ACHN (cell line): Measurements from ENCODE around the gene ICAM4.

ENCODE experiments used
- DNase-seq: peaks from one replicate; pipeline ENCODE4 v3.0.0-alpha.2; 2015
- in situ Hi-C: cut with HindIII; loops from 2 replicates; pipeline ENCODE4 v1.10.0; 2017; ENCODE audit warnings: low sequenced_read_pairs, low pct_ligation_motif_present, low pct_unique_long_range_greater_than_20kb

The ICAM4 gene

DNA sequence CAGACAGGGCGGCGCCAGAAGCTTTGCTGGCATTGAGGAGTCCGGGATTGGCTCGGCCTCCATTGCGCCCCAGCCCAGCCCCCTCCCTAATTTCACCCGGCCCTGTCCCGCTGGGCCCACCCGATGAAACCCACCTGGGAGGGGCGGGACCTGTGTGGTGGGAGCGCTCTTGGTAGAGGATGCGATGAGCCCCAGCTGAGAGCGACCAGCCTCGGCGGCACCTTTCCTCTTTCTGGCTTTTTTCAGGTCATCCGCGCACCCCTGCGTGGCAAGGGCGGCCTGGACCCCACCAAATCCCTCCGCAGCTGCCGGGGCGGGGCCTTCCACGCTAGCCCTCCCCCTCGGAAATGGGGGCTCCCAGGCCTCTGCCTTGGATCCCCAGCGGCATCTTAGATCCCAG is 22.7 kb downstream of the ICAM4 start, which contains the start of gene ZGLP1:
ZGLP1 (minus strand) TSS at position 393 of the 400 bp plus-strand sequence.
- in situ Hi-C loops = no loop called here
- DNase-seq = no peak

DNA sequence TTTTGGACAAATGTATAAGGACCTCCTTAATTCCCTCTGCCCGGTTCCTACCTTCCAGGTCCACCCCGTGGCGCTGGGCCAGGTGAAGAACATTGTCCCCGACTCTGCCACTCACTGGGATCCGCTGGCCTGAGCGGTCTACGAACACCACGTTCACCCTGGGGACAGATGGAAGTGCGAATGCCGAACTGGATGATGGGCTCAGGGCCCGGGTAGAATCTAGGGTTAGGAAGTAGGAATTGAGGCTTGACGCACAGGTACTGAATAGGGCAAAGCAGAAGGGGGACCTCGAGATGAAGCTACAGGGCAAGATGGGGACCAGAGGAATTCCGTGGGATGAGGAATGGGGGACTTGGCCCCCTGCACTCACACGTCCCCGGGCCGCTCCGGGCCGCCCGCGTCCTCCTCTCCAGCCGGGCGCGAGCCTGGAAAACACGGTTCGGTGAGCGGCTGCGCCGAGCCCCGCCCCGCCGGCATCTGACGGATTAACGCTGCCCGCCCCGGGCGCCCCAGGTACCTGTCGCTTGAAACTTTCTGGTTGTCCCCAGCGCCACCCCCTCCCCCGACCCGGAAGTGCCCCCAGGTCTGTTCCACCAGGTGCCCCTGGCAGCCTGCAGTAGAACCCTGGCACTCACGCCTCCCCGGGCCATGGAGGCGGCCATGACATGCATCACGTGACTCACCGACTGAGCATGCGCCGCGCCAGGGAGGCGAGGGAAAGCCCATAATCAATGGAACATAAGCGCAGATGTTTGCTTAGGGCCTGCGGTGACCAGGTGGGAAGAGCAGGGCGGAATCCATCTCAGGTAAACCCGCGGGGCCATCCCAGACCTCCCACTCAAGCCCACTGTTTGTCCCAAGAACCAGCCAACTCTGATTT is 28.8 kb downstream of the ICAM4 start, which contains the start of gene FDX2:
FDX2 (minus strand) TSS at position 681 of the 880 bp plus-strand sequence; CDS start at position 662, 19 bp downstream.
- in situ Hi-C loops = no loop called here
- peak; percentile 72 for DNase-seq

DNA sequence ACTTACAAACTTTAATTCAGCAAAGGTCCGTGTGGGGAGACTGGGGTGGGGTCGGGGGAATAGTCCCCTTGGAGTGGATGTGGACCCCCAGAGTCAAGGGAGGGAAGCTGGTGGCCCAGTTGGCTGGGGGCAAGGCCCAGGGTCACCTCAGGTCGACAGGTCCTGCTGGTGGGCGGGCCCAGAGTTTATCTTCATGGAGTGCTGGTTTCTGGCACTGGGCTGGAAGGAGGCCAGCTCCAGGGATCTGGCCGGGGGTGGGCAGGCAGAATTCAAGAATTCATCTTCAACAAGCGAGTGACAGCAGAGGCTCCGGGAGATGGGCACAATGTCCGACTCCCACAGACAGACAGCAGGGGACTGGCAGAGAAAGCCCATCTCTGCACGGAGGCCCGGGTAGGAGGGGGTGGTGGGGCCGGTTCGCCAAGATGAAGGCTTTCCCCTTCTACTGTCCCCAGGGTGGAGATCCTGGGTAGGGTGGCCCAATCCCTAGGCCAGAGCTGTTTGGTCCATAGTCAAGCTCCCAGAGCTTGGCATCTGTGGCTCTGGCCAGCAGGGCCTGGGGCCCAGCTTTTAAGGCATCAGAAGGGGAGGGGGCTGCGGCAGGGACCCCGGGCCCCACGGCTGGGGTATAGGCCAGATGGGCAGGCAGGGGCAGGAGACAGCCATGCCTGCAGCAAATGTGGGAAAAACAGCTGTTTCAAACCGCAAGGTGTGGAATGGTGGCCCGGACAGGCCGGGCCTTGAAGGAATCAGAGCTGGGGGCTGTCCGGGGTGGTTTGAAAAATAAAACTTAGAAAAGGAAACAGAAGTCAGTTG is 29.7 kb downstream of the ICAM4 start:
- in situ Hi-C loops = no loop called here
- no peak for DNase-seq

GRCh38 chr19:10317045-10317856 is 30.5 kb downstream of the ICAM4 start:
- DNase-seq = no peak
- in situ Hi-C loops = no loop called here

GRCh38 chr19:10317857-10318462 is 31.2 kb downstream of the ICAM4 start:
- in situ Hi-C loops = no loop called here
- DNase-seq = no peak

- in situ Hi-C loops = no loop called here
- DNase-seq = no peak
These were observed 32.3 kb downstream of the ICAM4 start for GRCh38 chr19:10318807-10319682.

DNA sequence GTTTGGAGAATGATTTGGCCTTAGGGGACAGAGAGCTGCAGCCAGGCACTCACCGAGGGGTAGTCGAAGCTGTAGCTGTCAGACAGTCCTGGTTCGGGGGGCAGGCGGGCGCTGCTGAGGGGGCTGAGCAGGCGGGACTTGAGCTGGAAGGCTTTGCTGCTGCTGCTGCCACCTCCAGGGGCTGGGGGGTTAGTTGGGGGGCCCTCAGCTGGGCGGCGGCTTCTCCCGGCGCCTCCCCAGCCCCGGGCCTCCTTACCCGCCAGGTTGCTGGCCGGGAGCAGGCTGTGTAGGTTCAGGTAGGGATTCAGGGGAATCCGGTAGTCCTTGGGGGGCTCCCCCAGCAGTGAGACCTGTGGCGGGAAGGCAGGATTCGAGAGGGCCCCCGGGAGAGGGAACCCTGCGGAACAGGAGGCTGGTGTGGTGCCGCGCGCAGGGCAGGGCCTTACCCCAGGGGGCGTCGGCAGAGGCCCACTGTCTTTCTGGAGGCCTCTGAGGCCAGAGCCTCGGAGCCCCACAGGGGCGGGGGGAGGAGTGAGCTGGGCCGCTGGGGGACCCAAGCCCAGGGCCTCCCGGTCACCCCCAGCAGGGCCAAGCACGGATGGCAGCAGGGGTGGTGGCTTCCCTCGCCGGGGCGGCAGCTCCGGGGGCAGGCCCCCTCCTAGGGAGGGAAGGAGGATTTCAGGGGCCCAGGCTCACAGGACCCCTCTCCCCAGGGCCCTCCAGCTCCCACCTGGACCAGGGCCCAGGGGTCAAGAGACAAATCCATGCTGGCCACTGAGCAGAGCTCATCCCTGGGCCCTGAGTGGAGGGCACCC is 34.1 kb downstream of the ICAM4 start:
- in situ Hi-C loops = no loop called here

GRCh38 chr19:10321417-10321797 is 34.7 kb downstream of the ICAM4 start:
- in situ Hi-C loops = no loop called here
- DNase-seq = no peak

More for the DNA sequence above, 34.1 kb downstream of the ICAM4 start:
- DNase-seq = no peak

- in situ Hi-C loops = no loop called here
These were observed 35.4 kb downstream of the ICAM4 start for GRCh38 chr19:10321874-10322835.

GRCh38 chr19:10325732-10326131 is 39.0 kb downstream of the ICAM4 start:
- in situ Hi-C loops = no loop called here

More at GRCh38 chr19:10321874-10322835, 35.4 kb downstream of the ICAM4 start:
- no peak for DNase-seq

GRCh38 chr19:10327793-10328192 is 41.0 kb downstream of the ICAM4 start:
- DNase-seq = no peak
- in situ Hi-C loops = no loop called here

More at GRCh38 chr19:10325732-10326131, 39.0 kb downstream of the ICAM4 start:
- DNase-seq = no peak

DNA sequence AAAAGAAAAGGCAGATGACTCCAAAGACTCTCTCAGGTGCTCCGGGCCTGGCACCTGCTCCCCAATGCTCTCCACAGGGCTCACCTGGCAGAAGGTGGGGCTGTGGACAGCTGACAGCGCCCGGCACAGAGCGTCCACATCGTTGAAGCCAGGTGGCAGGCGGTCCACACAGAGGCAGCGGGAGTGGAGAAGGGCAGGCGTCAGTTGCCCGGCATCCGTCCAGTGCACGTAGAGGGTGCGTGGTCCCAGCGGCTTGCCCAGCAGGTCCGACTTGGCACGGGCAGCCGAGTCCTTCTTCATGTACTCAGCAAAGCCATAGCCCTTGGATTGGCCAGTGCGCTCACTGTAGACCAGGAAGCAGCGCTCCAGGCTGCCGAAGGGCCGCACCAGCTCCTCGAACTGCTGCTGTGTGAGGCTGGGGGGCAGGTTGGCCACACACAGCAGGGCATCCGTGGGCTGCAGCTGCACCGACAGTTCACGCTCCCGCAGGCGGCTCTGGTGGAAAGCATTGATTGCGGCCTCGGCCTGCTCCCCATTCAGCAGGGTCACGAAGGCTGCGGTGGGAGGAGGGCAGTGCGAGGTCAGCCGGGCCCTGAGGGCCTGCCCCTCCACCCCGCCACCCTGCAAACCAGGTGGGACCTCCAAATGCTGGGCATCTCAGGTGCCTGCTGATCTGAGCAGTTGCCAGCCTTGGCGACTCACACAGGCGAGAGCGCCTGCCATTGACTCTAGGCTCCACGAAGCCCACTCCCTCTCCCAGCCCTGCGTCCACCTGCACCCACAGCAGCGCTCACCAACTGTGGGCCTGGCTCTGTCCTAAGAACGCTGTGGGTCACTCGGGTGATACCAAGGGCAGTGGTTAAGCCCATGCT is 42.0 kb downstream of the ICAM4 start:
- in situ Hi-C loops = no loop called here
- no peak for DNase-seq

DNA sequence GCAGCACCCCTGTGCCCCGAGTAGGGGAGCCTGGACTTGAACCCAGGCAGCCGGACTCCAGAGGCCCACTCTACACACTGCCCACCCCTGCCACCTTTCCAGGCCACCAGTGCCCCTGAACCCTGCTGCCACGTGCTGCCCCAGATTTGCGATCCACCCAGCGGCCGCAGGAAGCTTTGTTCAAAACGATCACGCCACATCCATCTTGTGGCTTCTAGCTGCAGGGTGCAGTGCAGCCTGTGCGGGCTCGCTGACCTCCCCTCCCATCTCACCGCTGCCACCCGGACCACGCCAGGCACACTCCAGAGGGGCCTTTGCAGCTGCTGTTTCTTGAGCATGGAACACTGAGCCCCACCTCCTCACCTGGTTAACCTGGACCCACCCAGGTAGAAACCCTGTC is 42.8 kb downstream of the ICAM4 start:
- no peak for DNase-seq
- in situ Hi-C loops = no loop called here

DNA sequence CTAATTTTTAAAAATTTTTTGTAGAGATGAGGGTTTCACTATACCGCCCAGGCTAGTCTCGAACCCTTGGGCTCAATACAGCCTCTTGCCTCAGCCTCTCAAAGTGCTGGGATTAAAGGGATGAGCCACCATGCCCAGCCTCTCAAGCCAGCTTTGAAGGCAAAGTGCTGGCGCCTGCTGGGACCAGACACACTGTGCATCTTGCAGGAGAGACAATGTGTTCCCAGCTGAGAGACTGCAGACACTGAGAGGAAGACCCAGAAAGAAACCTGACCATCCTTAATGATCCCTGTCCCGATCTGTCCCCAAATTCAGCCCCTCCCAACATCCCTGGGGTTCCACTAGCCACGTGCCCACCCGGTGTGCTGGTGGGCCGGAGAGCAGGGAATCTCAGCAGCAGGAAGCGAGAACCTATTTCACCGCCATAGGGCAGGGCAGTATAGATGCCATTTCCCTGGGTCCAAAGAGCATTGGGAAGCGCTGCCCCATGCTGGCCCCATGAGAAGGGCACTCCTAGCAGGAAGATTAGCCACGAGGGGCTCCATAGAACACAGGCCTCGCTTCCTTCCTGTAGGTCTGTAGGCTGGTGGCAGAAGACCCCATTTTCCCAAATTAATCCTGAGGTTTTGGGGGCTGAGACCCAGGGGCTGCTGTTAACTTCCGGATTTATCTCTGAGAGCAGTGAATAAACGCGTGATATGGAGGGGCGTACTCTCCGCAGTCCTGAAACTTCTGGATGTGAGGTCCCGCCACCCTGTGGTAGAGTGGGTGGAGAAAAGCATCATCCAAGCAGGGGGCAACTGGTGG is 45.6 kb downstream of the ICAM4 start:
- DNase-seq = no peak
- in situ Hi-C loops = no loop called here
